Stromal cell of bone marrow (primary cell): ENCODE measurements around the gene RPS6KB1.
"Not testable (repeated sequence)": the region's sequence is repeated elsewhere in the genome, so short reads cannot be mapped to it uniquely, and the experiment has no call there.

Source experiments
- DNase-seq: peaks from one replicate; pipeline ENCODE4 v3.0.0-alpha.2; 2012; ENCODE audit warnings: low read depth

Gene RPS6KB1

GRCh38 chr17:59941131-59941530 lies 48.2 kb downstream of the RPS6KB1 start:
- no peak for DNase-seq

GRCh38 chr17:59946433-59946832 lies 53.5 kb downstream of the RPS6KB1 start:
- not testable (repeated sequence) for DNase-seq

- not testable (repeated sequence) for DNase-seq
Measured at GRCh38 chr17:59947310-59947709, 54.4 kb downstream of the RPS6KB1 start.

GRCh38 chr17:59950049-59950448 lies 57.1 kb downstream of the RPS6KB1 start:
- no peak for DNase-seq

GRCh38 chr17:59954856-59955255 lies 61.9 kb downstream of the RPS6KB1 start:
- DNase-seq, result no peak

- DNase-seq, result not testable (repeated sequence)
Measured at GRCh38 chr17:59959574-59959973, 66.7 kb downstream of the RPS6KB1 start.

GRCh38 chr17:59962739-59963318 lies 69.9 kb downstream of the RPS6KB1 start:
- no peak for DNase-seq

GRCh38 chr17:59963738-59964481 lies 71.0 kb downstream of the RPS6KB1 start:
- peak; percentile 56 for DNase-seq

- DNase-seq, result peak; percentile 74
Measured at GRCh38 chr17:59964482-59965328, 71.8 kb downstream of the RPS6KB1 start, which contains the start of gene RNFT1. Gene RNFT1 (minus strand): TSS chr17:59964740. CDS start chr17:59964663, 77 bp downstream.

- not testable (repeated sequence) for DNase-seq
Measured at GRCh38 chr17:59971771-59972170, 78.8 kb downstream of the RPS6KB1 start.

GRCh38 chr17:59972778-59973177 lies 79.9 kb downstream of the RPS6KB1 start:
- DNase-seq, result no peak

- DNase-seq, result not testable (repeated sequence)
Measured at GRCh38 chr17:59973483-59973882, 80.6 kb downstream of the RPS6KB1 start.

GRCh38 chr17:59975166-59975565 lies 82.2 kb downstream of the RPS6KB1 start:
- DNase-seq, result not testable (repeated sequence)

GRCh38 chr17:59996608-59997007 lies 103.7 kb downstream of the RPS6KB1 start:
- not testable (repeated sequence) for DNase-seq
